Fibroblast of pulmonary artery (primary cell): ENCODE results near the gene ICAM1.
"Not testable (repeated sequence)": the region's sequence is repeated elsewhere in the genome, so short reads cannot be mapped to it uniquely, and the experiment has no call there.

Source experiments
- DNase-seq: peaks from one replicate; pipeline ENCODE4 v3.0.0-alpha.2; 2010; ENCODE audit warnings: low read depth
- H3K4me3 ChIP-seq: replicated peaks from 2 replicates; pipeline ENCODE4 v1.5.1; 2011; ENCODE audit warnings: low read depth, mild to moderate bottlenecking, control low read depth, low read length, moderate library complexity
- TF ChIP-seq, protein P1 (sequence below): IDR thresholded peaks from 2 replicates; pipeline ENCODE4 v1.5.1; 2011; ENCODE audit warnings: mild to moderate bottlenecking, control low read depth, low read length, inconsistent platforms; ENCODE audit errors: missing control alignments

ICAM1 gene

DNA sequence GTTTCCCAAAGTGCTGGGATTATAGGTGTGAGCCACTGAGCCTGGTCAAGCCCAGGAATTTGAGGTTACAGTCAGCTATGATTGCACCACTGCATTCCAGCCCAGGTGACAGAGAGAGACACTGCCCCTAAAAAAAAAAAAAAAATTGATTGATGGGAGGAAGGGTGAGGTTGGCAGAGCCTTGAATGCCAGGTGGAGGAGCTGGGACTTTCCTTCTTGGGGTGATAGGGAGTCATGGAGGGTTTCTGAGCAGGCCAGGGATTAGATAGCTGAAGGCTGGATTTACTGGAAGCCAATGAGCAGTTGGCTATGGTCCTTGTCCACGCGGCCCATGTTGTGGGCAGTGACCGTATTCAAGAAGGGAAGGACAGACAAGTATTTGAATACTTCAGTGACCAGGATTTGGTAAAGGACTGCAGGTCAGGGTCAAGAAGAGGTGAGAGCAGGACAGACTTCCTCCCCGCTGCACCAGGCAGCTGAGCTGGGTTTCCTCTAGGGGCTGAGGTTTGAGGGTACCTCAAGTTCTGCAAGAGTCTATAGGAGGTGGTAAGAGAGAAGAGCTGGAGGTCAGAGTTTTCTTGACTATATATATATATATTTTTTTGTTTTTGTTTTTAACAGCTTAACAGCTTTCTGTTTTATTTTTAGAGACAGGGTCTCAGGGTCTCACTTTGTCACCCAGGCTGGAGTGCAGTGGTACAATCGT lies 9.0 kb downstream of the ICAM1 start:
- TF ChIP-seq, protein P1, sequence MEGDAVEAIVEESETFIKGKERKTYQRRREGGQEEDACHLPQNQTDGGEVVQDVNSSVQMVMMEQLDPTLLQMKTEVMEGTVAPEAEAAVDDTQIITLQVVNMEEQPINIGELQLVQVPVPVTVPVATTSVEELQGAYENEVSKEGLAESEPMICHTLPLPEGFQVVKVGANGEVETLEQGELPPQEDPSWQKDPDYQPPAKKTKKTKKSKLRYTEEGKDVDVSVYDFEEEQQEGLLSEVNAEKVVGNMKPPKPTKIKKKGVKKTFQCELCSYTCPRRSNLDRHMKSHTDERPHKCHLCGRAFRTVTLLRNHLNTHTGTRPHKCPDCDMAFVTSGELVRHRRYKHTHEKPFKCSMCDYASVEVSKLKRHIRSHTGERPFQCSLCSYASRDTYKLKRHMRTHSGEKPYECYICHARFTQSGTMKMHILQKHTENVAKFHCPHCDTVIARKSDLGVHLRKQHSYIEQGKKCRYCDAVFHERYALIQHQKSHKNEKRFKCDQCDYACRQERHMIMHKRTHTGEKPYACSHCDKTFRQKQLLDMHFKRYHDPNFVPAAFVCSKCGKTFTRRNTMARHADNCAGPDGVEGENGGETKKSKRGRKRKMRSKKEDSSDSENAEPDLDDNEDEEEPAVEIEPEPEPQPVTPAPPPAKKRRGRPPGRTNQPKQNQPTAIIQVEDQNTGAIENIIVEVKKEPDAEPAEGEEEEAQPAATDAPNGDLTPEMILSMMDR: no peak
- H3K4me3 ChIP-seq: no peak overlapping the region
- DNase-seq: no peak

DNA sequence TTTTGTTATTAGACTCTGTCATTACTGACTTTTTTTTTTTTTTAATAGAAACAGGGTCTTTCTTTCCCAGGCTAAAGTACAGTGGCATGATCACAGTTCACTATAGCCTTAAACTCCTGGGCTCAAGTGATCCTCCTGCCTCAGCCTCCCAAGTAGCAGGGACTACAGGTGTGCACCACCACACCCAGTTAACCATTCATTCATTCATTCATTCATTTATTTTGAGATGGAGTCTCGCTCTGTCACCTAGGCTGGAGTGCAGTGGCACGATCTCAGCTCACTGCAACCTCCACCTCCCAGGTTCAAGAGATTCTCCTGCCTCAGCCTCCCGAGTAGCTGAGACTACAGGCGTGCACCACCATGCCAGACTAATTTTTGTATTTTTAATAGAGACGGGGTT lies 11.1 kb downstream of the ICAM1 start:
- DNase-seq, H3K4me3 ChIP-seq: not testable (repeated sequence)

GRCh38 chr19:10283301-10284064 lies 12.6 kb downstream of the ICAM1 start:
- no peak for DNase-seq
- H3K4me3 ChIP-seq: no peak overlapping the region

DNA sequence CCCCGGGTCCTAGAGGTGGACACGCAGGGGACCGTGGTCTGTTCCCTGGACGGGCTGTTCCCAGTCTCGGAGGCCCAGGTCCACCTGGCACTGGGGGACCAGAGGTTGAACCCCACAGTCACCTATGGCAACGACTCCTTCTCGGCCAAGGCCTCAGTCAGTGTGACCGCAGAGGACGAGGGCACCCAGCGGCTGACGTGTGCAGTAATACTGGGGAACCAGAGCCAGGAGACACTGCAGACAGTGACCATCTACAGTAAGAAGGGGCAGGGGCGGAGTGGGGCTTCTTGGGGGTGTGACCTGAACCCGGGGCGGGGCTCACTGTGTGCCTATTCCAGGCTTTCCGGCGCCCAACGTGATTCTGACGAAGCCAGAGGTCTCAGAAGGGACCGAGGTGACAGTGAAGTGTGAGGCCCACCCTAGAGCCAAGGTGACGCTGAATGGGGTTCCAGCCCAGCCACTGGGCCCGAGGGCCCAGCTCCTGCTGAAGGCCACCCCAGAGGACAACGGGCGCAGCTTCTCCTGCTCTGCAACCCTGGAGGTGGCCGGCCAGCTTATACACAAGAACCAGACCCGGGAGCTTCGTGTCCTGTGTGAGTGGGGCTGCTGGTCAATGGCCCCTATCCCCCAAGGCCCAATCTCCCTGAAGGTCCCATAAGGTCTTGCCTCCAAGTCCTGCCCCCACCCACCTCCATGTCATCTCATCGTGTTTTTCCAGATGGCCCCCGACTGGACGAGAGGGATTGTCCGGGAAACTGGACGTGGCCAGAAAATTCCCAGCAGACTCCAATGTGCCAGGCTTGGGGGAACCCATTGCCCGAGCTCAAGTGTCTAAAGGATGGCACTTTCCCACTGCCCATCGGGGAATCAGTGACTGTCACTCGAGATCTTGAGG lies 13.4 kb downstream of the ICAM1 start:
- no peak overlapping the region for H3K4me3 ChIP-seq
- TF ChIP-seq, protein P1: no peak
- DNase-seq: no peak

More at GRCh38 chr19:10283301-10284064, 12.6 kb downstream of the ICAM1 start:
- TF ChIP-seq, protein P1: no peak

- H3K4me3 ChIP-seq: no peak overlapping the region
- TF ChIP-seq, protein P1: no peak
- DNase-seq: no peak
Observed at GRCh38 chr19:10284960-10285278, 14.0 kb downstream of the ICAM1 start.

- no peak for DNase-seq
- no peak overlapping the region for H3K4me3 ChIP-seq
- TF ChIP-seq, protein P1: no peak
Observed at GRCh38 chr19:10285393-10285792, 14.5 kb downstream of the ICAM1 start.
